Measurements from ENCODE around the gene ADAMTS13. TPM values are rescaled to one million over a fixed set of nuclear protein-coding genes. Genes with fewer than 3 reads are reported as not detected.

Gene ADAMTS13
- polyA plus RNA-seq, 1 donor from 2014 or later, result 0.35 TPM

GRCh38 chr9:133485531-133486260, 63.5 kb downstream of the ADAMTS13 start:
- peak overlapping the region in 1 of 4 donors; percentile 67 for H3K4me3 Mint-ChIP-seq
- no peaks in the 10 kb centered on the region for H3K9me3 Mint-ChIP-seq
- H3K4me1 Mint-ChIP-seq, result peaks cover 5 to 12% (median 5%) of the 10 kb centered on the region in 3 donors
- H3K27me3 Mint-ChIP-seq, result peaks cover 4% of the 10 kb centered on the region
- no peaks in the 10 kb centered on the region for H3K36me3 Mint-ChIP-seq
- H3K27ac Mint-ChIP-seq, result peak overlapping the region in 1 of 3 donors; percentile 65

- no peak overlapping the region for H3K27ac Mint-ChIP-seq
- no peak overlapping the region for H3K4me3 Mint-ChIP-seq
- no peaks in the 10 kb centered on the region for H3K9me3 Mint-ChIP-seq
- no peaks in the 10 kb centered on the region for H3K36me3 Mint-ChIP-seq
- H3K27me3 Mint-ChIP-seq, result peaks cover 4% of the 10 kb centered on the region
- H3K4me1 Mint-ChIP-seq, result peaks cover 5 to 12% (median 5%) of the 10 kb centered on the region in 3 donors
These were observed 65.2 kb downstream of the ADAMTS13 start for GRCh38 chr9:133487331-133487725.

- Mint-ChIP-seq H3K4me3 (no peak overlapping the region), H3K4me1 (peaks cover 5 to 6% (median 5%) of the 10 kb centered on the region in 3 donors), H3K27me3 (peaks cover 4% of the 10 kb centered on the region), H3K27ac (no peak overlapping the region), H3K36me3 (no peaks in the 10 kb centered on the region), H3K9me3 (no peaks in the 10 kb centered on the region)
These were observed 66.6 kb downstream of the ADAMTS13 start for GRCh38 chr9:133488686-133489252.

- no peak overlapping the region for H3K27ac Mint-ChIP-seq
- peak overlapping the region in 1 of 4 donors; percentile 17 for H3K4me3 Mint-ChIP-seq
- H3K36me3 Mint-ChIP-seq, result no peaks in the 10 kb centered on the region
These were observed 67.4 kb downstream of the ADAMTS13 start for GRCh38 chr9:133489253-133490190.

GRCh38 chr9:133490201-133490681, 68.1 kb downstream of the ADAMTS13 start:
- Mint-ChIP-seq H3K27me3 (peaks cover 5% of the 10 kb centered on the region), H3K27ac (no peak overlapping the region), H3K9me3 (no peaks in the 10 kb centered on the region), H3K4me1 (peaks cover 5 to 6% (median 5%) of the 10 kb centered on the region in 3 donors), H3K36me3 (no peaks in the 10 kb centered on the region), H3K4me3 (no peak overlapping the region)

More at GRCh38 chr9:133489253-133490190, 67.4 kb downstream of the ADAMTS13 start:
- H3K27me3 Mint-ChIP-seq, result peaks cover 5% of the 10 kb centered on the region
- peaks cover 5 to 6% (median 5%) of the 10 kb centered on the region in 3 donors for H3K4me1 Mint-ChIP-seq
- H3K9me3 Mint-ChIP-seq, result no peaks in the 10 kb centered on the region

- Mint-ChIP-seq H3K36me3 (no peaks in the 10 kb centered on the region), H3K27me3 (peaks cover 5% of the 10 kb centered on the region), H3K4me3 (no peak overlapping the region), H3K27ac (no peak overlapping the region), H3K9me3 (no peaks in the 10 kb centered on the region), H3K4me1 (peaks cover 4 to 6% (median 4%) of the 10 kb centered on the region in 3 donors)
These were observed 68.9 kb downstream of the ADAMTS13 start for GRCh38 chr9:133490865-133491655.

GRCh38 chr9:133491656-133491925, 69.4 kb downstream of the ADAMTS13 start:
- no peaks in the 10 kb centered on the region for H3K36me3 Mint-ChIP-seq
- H3K9me3 Mint-ChIP-seq, result no peaks in the 10 kb centered on the region
- peaks cover 0 to under 1% (median 0%) of the 10 kb centered on the region in 3 donors for H3K4me1 Mint-ChIP-seq
- no peak overlapping the region for H3K4me3 Mint-ChIP-seq
- peaks cover 5% of the 10 kb centered on the region for H3K27me3 Mint-ChIP-seq
- no peak overlapping the region for H3K27ac Mint-ChIP-seq

- no peaks in the 10 kb centered on the region for H3K9me3 Mint-ChIP-seq
- no peaks in the 10 kb centered on the region for H3K4me1 Mint-ChIP-seq
- H3K4me3 Mint-ChIP-seq, result no peak overlapping the region
- no peaks in the 10 kb centered on the region for H3K36me3 Mint-ChIP-seq
- no peak overlapping the region for H3K27ac Mint-ChIP-seq
- peaks cover 5% of the 10 kb centered on the region for H3K27me3 Mint-ChIP-seq
These were observed 70.2 kb downstream of the ADAMTS13 start for GRCh38 chr9:133492061-133493021.

GRCh38 chr9:133493428-133493827, 71.3 kb downstream of the ADAMTS13 start:
- peaks cover 7% of the 10 kb centered on the region for H3K27me3 Mint-ChIP-seq
- H3K36me3 Mint-ChIP-seq, result no peaks in the 10 kb centered on the region
- no peak overlapping the region for H3K4me3 Mint-ChIP-seq
- no peaks in the 10 kb centered on the region for H3K4me1 Mint-ChIP-seq
- no peaks in the 10 kb centered on the region for H3K9me3 Mint-ChIP-seq
- no peak overlapping the region for H3K27ac Mint-ChIP-seq

GRCh38 chr9:133493845-133494540, 71.8 kb downstream of the ADAMTS13 start:
- H3K36me3 Mint-ChIP-seq, result no peaks in the 10 kb centered on the region

GRCh38 chr9:133494636-133495326, 72.6 kb downstream of the ADAMTS13 start:
- Mint-ChIP-seq H3K4me1 (no peaks in the 10 kb centered on the region), H3K27ac (no peak overlapping the region), H3K36me3 (no peaks in the 10 kb centered on the region)

More at GRCh38 chr9:133493845-133494540, 71.8 kb downstream of the ADAMTS13 start:
- Mint-ChIP-seq H3K4me3 (no peak overlapping the region), H3K27ac (no peak overlapping the region), H3K9me3 (no peaks in the 10 kb centered on the region), H3K27me3 (peaks cover 7% of the 10 kb centered on the region), H3K4me1 (no peaks in the 10 kb centered on the region)

GRCh38 chr9:133495327-133496293, 73.4 kb downstream of the ADAMTS13 start:
- H3K36me3 Mint-ChIP-seq, result no peaks in the 10 kb centered on the region
- H3K9me3 Mint-ChIP-seq, result no peaks in the 10 kb centered on the region

More at GRCh38 chr9:133494636-133495326, 72.6 kb downstream of the ADAMTS13 start:
- Mint-ChIP-seq H3K27me3 (peaks cover 7% of the 10 kb centered on the region), H3K4me3 (no peak overlapping the region), H3K9me3 (no peaks in the 10 kb centered on the region)

More at GRCh38 chr9:133495327-133496293, 73.4 kb downstream of the ADAMTS13 start:
- no peaks in the 10 kb centered on the region for H3K4me1 Mint-ChIP-seq
- no peak overlapping the region for H3K27ac Mint-ChIP-seq
- H3K27me3 Mint-ChIP-seq, result peaks cover 5% of the 10 kb centered on the region
- no peak overlapping the region for H3K4me3 Mint-ChIP-seq

Measured in IgD-negative memory B cell (primary cell).